ENCODE data around the gene DGKA. TPM values are rescaled to one million over a fixed set of nuclear protein-coding genes. Genes with fewer than 3 reads are reported as not detected.

DGKA gene
- total RNA-seq, 1 experiment from 2014 or later: 58.3 TPM

- no peak for TF ChIP-seq REST (IDR thresholded peaks at IDR 0.05; ENCODE audit: low read depth)
- TF ChIP-seq YY1 (IDR thresholded peaks at IDR 0.05; ENCODE audit: extremely low read depth, insufficient replicate concordance, low read depth, low read length): no peak
- no peak for TF ChIP-seq FOSL1 (IDR thresholded peaks at IDR 0.05; ENCODE audit: low read depth)
- no peak for TF ChIP-seq TCF7L2 (IDR thresholded peaks at IDR 0.05; ENCODE audit: borderline replicate concordance, extremely low read depth, insufficient read depth, insufficient read length)
- no peak for TF ChIP-seq SRF (IDR thresholded peaks at IDR 0.05; ENCODE audit: low read depth)
Observed at GRCh38 chr12:55993230-55993853, 62.4 kb downstream of the DGKA start (continued).

- Histone ChIP-seq H3K27me3 (ENCODE audit: insufficient read depth, low read length) (no peaks in the 10 kb centered on the region), H3K4me2 (ENCODE audit: low read length) (no peak overlapping the region), H2AFZ (ENCODE audit: low read depth, low read length, poor library complexity, severe bottlenecking) (no peak overlapping the region), H3K4me3 (replicated peaks in 1 of 2; ENCODE audit: low read depth in 1 of 2, low read length in 2 of 2) (no peak overlapping the region), H3K9me3 (ENCODE audit: control insufficient read depth in 1 of 2, insufficient read depth in 1 of 2, low read depth in 1 of 2, low read length in 2 of 2) (no peaks in the 10 kb centered on the region), H3K4me1 (ENCODE audit: control insufficient read depth in 1 of 2, insufficient read depth in 2 of 2, low read length in 2 of 2) (peaks cover 8 to 15% of the 10 kb centered on the region in 2 experiments; a peak in 3 of 4 replicates), H3K9ac (ENCODE audit: low read length) (no peak overlapping the region), H3K36me3 (ENCODE audit: control insufficient read depth in 1 of 2, insufficient read depth in 2 of 2, low read length in 2 of 2) (peaks cover 13 to 27% of the 10 kb centered on the region in 2 experiments; a peak in 2 of 4 replicates), H4K20me1 (ENCODE audit: insufficient read depth) (no peaks in the 10 kb centered on the region), H3K9me2 (ENCODE audit: insufficient read depth) (no peaks in the 10 kb centered on the region), H3K27ac (ENCODE audit: low read depth, low read length) (no peak overlapping the region), H3K79me2 (ENCODE audit: insufficient read depth, low read length) (no peaks in the 10 kb centered on the region)
- no peak for DNase-seq (ENCODE audit: low read depth, low spot score)
- ChIA-PET POLR2A (interaction anchor here (1.1 kb wide), 1 partner anchor 12 kb away, joined by 3 read pairs; no protein-coding TSS in a partner anchor), CTCF (interaction anchor here (0.7 to 3.5 kb wide), 17 partner anchors 11 to 258 kb away, joined by 3 to 48 read pairs (median 5); partner anchors contain the start of genes DNAJC14, ERBB3 and RAB5B), RAD21 (ENCODE audit: low non-redundant PET in 1 of 2, low total read pairs in 2 of 2, uncharacterized antibody in 2 of 2, unreplicated experiment in 2 of 2) (interaction anchor here (1.3 to 2.0 kb wide), 2 partner anchors 21 to 34 kb away, joined by 4 to 6 read pairs; partner anchors contain the start of gene RAB5B (in 1 of the 2))
- ATAC-seq: no peak
- intact Hi-C loops (cut with micrococcal nuclease): loop anchor here (5.0 kb wide), 1 partner anchor 122 kb away; the partner anchor contains the start of genes RPL41 and ZC3H10
- BruUV-seq (replicated peaks): no TSS peak
- no peak for TF ChIP-seq SP1 (IDR thresholded peaks at IDR 0.05; ENCODE audit: low read depth)
- TF ChIP-seq REST (IDR thresholded peaks at IDR 0.05; ENCODE audit: low read depth): no peak
- no peak for TF ChIP-seq ZNF274 (IDR thresholded peaks at IDR 0.05; ENCODE audit: low read depth, low read length)
- TF ChIP-seq ELF1 (IDR thresholded peaks at IDR 0.05; ENCODE audit: borderline replicate concordance, low read depth): no peak
- TF ChIP-seq EGR1 (IDR thresholded peaks at IDR 0.05; ENCODE audit: low read depth): no peak
- TF ChIP-seq CBX3 (IDR thresholded peaks at IDR 0.05; ENCODE audit: low read depth): no peak
- no peak for TF ChIP-seq EZH2 (IDR thresholded peaks at IDR 0.05)
- TF ChIP-seq POLR2AphosphoS5 (IDR thresholded peaks at IDR 0.05; ENCODE audit: low read depth, low read length): no peak
- TF ChIP-seq SIN3A (IDR thresholded peaks at IDR 0.05; ENCODE audit: low read depth): no peak
- TF ChIP-seq TCF7L2 (IDR thresholded peaks at IDR 0.05; ENCODE audit: borderline replicate concordance, extremely low read depth, insufficient read depth, insufficient read length): no peak
- no peak for TF ChIP-seq ZBTB33 (IDR thresholded peaks at IDR 0.05; ENCODE audit: extremely low read depth, insufficient replicate concordance, low read length)
Observed at GRCh38 chr12:55995366-55995765, 64.4 kb downstream of the DGKA start.
